Duodenal mucosa (tissue), 2 donors: ENCODE results near the gene INSYN2B.

Experiments used
- H3K27ac ChIP-seq: one replicate; pipeline ENCODE4 v1.7.0; 2013; ENCODE audit warnings: low read depth, low read length
- H3K27me3 ChIP-seq, 2 donors: one replicate each; pipeline ENCODE4 v1.7.0; 2013; ENCODE audit warnings: low read length in 2 of 2, control low read depth in 1 of 2; ENCODE audit not compliant: insufficient read depth in 2 of 2, control insufficient read depth in 1 of 2
- H3K36me3 ChIP-seq, 2 donors: one replicate each; pipeline ENCODE4 v1.7.0; 2013; ENCODE audit warnings: low read length in 2 of 2, control low read depth in 1 of 2; ENCODE audit not compliant: insufficient read depth in 2 of 2, control insufficient read depth in 1 of 2
- H3K4me1 ChIP-seq, 2 donors: one replicate each; pipeline ENCODE4 v1.7.0; 2013; ENCODE audit warnings: low read length in 2 of 2, control low read depth in 1 of 2; ENCODE audit not compliant: insufficient read depth in 2 of 2, control insufficient read depth in 1 of 2
- H3K4me3 ChIP-seq, 2 donors: one replicate each; pipeline ENCODE4 v1.7.0; 2013; ENCODE audit warnings: low read length in 2 of 2, low read depth in 1 of 2
- H3K9ac ChIP-seq, 2 donors: one replicate each; pipeline ENCODE4 v1.7.0; 2013; ENCODE audit warnings: low read length in 2 of 2, low read depth in 1 of 2
- H3K9me3 ChIP-seq, 2 donors: one replicate each; pipeline ENCODE4 v1.7.0; 2013; ENCODE audit warnings: low read length in 2 of 2, control low read depth in 1 of 2; ENCODE audit not compliant: control insufficient read depth in 1 of 2

Gene INSYN2B

GRCh38 chr5:169980418-169981053 lies at the start of gene INSYN2B:
Gene INSYN2B (minus strand): TSS chr5:169980495. CDS start chr5:169883898, 96,597 bp downstream.
- H3K9me3 ChIP-seq = no peaks in the 10 kb centered on the region
- H3K9ac ChIP-seq = no peak within 1 kb of the TSS
- H3K4me3 ChIP-seq = no peak within 1 kb of the TSS
- H3K27me3 ChIP-seq = no peaks in the 10 kb centered on the region
- no peak within 1 kb of the TSS for H3K27ac ChIP-seq
- H3K36me3 ChIP-seq = peaks cover 0 to 7% of the 10 kb centered on the region in 2 donors
- peaks cover 0 to 4% of the 10 kb centered on the region in 2 donors for H3K4me1 ChIP-seq

DNA sequence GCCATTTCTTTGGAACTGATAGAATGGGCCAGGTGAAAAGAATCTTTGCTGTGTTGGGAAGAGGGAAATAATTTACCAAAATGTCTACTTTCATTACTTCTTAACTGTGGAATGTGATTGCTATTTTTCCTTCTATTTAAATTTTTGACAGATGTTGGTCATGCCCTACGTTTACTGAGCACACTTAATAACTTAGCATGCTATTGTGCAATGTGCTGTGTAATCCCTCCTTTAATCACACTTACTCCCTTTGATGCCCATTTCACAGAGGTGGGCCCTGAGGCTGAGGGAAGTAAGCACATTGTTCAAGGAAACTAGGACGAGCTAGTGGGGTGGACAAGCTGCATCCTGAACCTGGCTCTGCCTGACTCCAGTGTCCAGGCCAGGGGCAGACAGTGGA lies 47.8 kb upstream of the INSYN2B start:
- Histone ChIP-seq H3K9ac (no peak overlapping the region), H3K27ac (no peak overlapping the region), H3K27me3 (no peaks in the 10 kb centered on the region), H3K4me1 (no peaks in the 10 kb centered on the region), H3K9me3 (no peaks in the 10 kb centered on the region), H3K36me3 (peaks cover 0 to 10% of the 10 kb centered on the region in 2 donors), H3K4me3 (no peak overlapping the region)

- Histone ChIP-seq H3K9ac (no peak overlapping the region), H3K36me3 (peaks cover 0 to 13% of the 10 kb centered on the region in 2 donors), H3K27ac (no peak overlapping the region), H3K9me3 (no peaks in the 10 kb centered on the region), H3K27me3 (no peaks in the 10 kb centered on the region), H3K4me1 (no peaks in the 10 kb centered on the region), H3K4me3 (no peak overlapping the region)
Measured at GRCh38 chr5:170025853-170026252, 45.6 kb upstream of the INSYN2B start.

- peaks cover 0 to 8% of the 10 kb centered on the region in 2 donors for H3K36me3 ChIP-seq
- H3K27ac ChIP-seq = no peak overlapping the region
- H3K9ac ChIP-seq = no peak overlapping the region
- H3K4me1 ChIP-seq = no peaks in the 10 kb centered on the region
- H3K27me3 ChIP-seq = no peaks in the 10 kb centered on the region
- H3K9me3 ChIP-seq = no peaks in the 10 kb centered on the region
- no peak overlapping the region for H3K4me3 ChIP-seq
Measured at GRCh38 chr5:170021506-170021905, 41.2 kb upstream of the INSYN2B start.

DNA sequence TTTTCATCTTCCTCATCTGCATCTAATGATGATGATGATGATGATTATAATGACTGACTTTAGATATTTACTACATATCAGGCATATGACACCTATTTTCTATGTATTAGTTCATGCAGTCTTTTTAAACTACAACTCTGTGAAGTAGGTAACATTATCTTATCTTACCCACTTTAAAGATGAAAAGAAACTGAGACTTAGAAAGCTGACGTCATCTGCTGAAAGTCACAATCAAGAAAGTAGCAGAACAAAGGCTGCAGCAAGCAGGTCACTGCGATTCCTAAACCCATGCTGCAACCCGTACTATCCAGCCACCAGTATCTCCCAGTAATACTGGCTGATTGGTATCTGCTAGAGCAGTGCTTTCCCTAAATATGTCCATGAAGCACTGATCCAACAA lies 40.1 kb upstream of the INSYN2B start:
- H3K27ac ChIP-seq = no peak overlapping the region
- no peaks in the 10 kb centered on the region for H3K4me1 ChIP-seq
- no peaks in the 10 kb centered on the region for H3K27me3 ChIP-seq

DNA sequence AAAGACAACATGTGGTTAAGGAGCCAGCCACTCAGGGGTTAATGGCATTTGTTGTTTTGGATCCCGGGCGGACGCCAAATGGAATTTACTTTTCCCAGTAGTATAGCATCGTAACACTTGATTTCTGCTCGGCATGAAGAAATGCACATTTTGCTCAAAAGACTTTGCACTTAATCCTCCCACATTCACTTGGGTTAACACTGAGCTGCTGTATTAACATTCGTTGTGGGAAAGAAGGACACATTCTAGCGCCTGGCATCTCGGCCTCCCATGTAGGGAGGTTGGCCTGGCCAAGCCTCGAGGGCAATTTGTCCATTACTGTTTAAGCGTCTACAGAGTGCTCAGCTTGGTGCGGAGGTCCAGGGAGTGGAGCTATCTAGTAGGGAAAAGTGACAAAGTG lies 32.3 kb upstream of the INSYN2B start:
- no peaks in the 10 kb centered on the region for H3K9me3 ChIP-seq
- no peak overlapping the region for H3K4me3 ChIP-seq
- no peak overlapping the region for H3K9ac ChIP-seq
- no peaks in the 10 kb centered on the region for H3K27me3 ChIP-seq
- H3K4me1 ChIP-seq = no peaks in the 10 kb centered on the region
- no peak overlapping the region for H3K27ac ChIP-seq
- no peaks in the 10 kb centered on the region for H3K36me3 ChIP-seq

More for the DNA sequence above, 40.1 kb upstream of the INSYN2B start:
- H3K9ac ChIP-seq = no peak overlapping the region
- peaks cover 0 to 8% of the 10 kb centered on the region in 2 donors for H3K36me3 ChIP-seq
- no peak overlapping the region for H3K4me3 ChIP-seq
- H3K9me3 ChIP-seq = no peaks in the 10 kb centered on the region

GRCh38 chr5:170011751-170012150 lies 31.5 kb upstream of the INSYN2B start:
- Histone ChIP-seq H3K36me3 (no peaks in the 10 kb centered on the region), H3K4me1 (no peaks in the 10 kb centered on the region), H3K4me3 (no peak overlapping the region), H3K9me3 (no peaks in the 10 kb centered on the region), H3K27ac (no peak overlapping the region), H3K9ac (no peak overlapping the region), H3K27me3 (no peaks in the 10 kb centered on the region)

DNA sequence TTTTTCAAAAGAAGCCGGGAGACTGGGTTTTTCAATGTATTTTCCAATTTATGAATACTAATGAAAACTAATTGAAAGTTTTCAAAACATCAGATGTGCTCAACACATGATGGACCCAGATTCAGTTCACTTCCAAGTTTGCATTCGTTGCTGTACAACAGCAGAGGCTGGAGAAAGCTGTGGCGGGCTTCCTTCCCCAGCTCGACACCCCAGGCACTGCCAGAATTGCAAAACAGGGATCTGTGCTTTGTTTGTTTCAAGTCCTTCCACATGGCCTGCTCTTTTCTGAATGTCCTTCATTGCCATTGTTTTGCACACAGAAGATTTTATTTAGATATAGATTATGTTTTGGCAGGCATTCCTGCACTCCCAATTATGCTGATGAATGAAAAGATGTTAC lies 30.3 kb upstream of the INSYN2B start:
- Histone ChIP-seq H3K27ac (no peak overlapping the region), H3K36me3 (no peaks in the 10 kb centered on the region), H3K4me3 (no peak overlapping the region), H3K9me3 (no peaks in the 10 kb centered on the region), H3K4me1 (no peaks in the 10 kb centered on the region), H3K27me3 (no peaks in the 10 kb centered on the region), H3K9ac (no peak overlapping the region)

GRCh38 chr5:170008376-170008775 lies 28.1 kb upstream of the INSYN2B start:
- H3K9ac ChIP-seq = no peak overlapping the region
- H3K27me3 ChIP-seq = no peaks in the 10 kb centered on the region
- no peak overlapping the region for H3K4me3 ChIP-seq
- no peaks in the 10 kb centered on the region for H3K9me3 ChIP-seq
- no peak overlapping the region for H3K27ac ChIP-seq
- no peaks in the 10 kb centered on the region for H3K36me3 ChIP-seq
- no peaks in the 10 kb centered on the region for H3K4me1 ChIP-seq

DNA sequence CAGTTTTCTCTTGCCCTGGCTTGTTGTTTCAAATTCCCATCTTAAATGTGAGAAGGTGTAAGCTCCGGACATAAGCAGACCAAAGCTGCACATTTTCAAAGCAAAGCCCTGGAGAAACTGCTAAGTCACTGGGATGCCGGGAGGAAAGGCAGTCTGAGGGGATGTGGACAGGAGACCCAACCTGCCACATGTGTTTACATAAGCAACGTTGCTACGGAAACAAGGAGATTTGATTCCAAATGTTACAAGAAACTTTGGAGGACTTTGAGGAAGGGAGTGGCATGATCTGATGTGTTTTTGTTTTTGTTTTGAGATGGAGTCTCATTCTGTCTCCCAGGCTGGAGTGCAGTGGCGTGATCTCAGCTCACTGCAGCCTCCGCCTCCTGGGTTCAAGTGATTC lies 25.7 kb upstream of the INSYN2B start:
- no peak overlapping the region for H3K27ac ChIP-seq
- no peak overlapping the region for H3K9ac ChIP-seq
- no peaks in the 10 kb centered on the region for H3K9me3 ChIP-seq
- H3K36me3 ChIP-seq = no peaks in the 10 kb centered on the region
- H3K4me1 ChIP-seq = no peaks in the 10 kb centered on the region
- no peaks in the 10 kb centered on the region for H3K27me3 ChIP-seq
- H3K4me3 ChIP-seq = no peak overlapping the region

- H3K36me3 ChIP-seq = no peaks in the 10 kb centered on the region
- H3K4me3 ChIP-seq = no peak overlapping the region
- H3K27ac ChIP-seq = no peak overlapping the region
- no peaks in the 10 kb centered on the region for H3K4me1 ChIP-seq
- H3K9ac ChIP-seq = no peak overlapping the region
- no peaks in the 10 kb centered on the region for H3K27me3 ChIP-seq
- H3K9me3 ChIP-seq = no peaks in the 10 kb centered on the region
Measured at GRCh38 chr5:170000155-170000554, 19.9 kb upstream of the INSYN2B start.
